ENCODE measurements around the gene MACIR. TPM values are rescaled to one million over a fixed set of nuclear protein-coding genes. Genes with fewer than 3 reads are reported as not detected.

MACIR gene
- total and polyA plus RNA-seq, 8 donors = 7.0 to 13.6 (median 12.1) TPM

- no peak for DNase-seq
- intact Hi-C loops (cut with DNase I) = no loop called here
- no peaks in the 10 kb centered on the region for H3K9me3 ChIP-seq
- H3K4me1 ChIP-seq = peaks cover 0 to 5% of the 10 kb centered on the region in 2 donors
- H3K27me3 ChIP-seq = no peaks in the 10 kb centered on the region
- ATAC-seq = no peak
- no peak for TF ChIP-seq CTCF (IDR thresholded peaks at IDR 0.05)
- H3K4me3 ChIP-seq = no peak overlapping the region
- no peak overlapping the region for H3K27ac ChIP-seq
- H3K36me3 ChIP-seq = no peaks in the 10 kb centered on the region
Measured at GRCh38 chr5:103283869-103284268, 25.3 kb downstream of the MACIR start.

GRCh38 chr5:103286622-103287021 lies 28.1 kb downstream of the MACIR start:
- H3K4me1 ChIP-seq = no peaks in the 10 kb centered on the region
- no peak for DNase-seq
- TF ChIP-seq CTCF (IDR thresholded peaks at IDR 0.05) = no peak
- H3K36me3 ChIP-seq = no peaks in the 10 kb centered on the region
- H3K4me3 ChIP-seq = no peak overlapping the region
- intact Hi-C loops (cut with DNase I) = no loop called here
- H3K9me3 ChIP-seq = no peaks in the 10 kb centered on the region
- H3K27ac ChIP-seq = no peak overlapping the region
- H3K27me3 ChIP-seq = no peaks in the 10 kb centered on the region
- ATAC-seq = no peak

- ATAC-seq = no peak
- Histone ChIP-seq H3K27ac (no peak overlapping the region), H3K4me1 (no peaks in the 10 kb centered on the region), H3K4me3 (no peak overlapping the region), H3K27me3 (no peaks in the 10 kb centered on the region), H3K36me3 (no peaks in the 10 kb centered on the region), H3K9me3 (no peaks in the 10 kb centered on the region)
- intact Hi-C loops (cut with DNase I) = no loop called here
- no peak for TF ChIP-seq CTCF (IDR thresholded peaks at IDR 0.05)
- DNase-seq = no peak
Measured at GRCh38 chr5:103289024-103289423, 30.5 kb downstream of the MACIR start.

GRCh38 chr5:103290846-103291245 lies 32.3 kb downstream of the MACIR start:
- no peak for TF ChIP-seq CTCF (IDR thresholded peaks at IDR 0.05)
- H3K4me1 ChIP-seq = no peaks in the 10 kb centered on the region
- H3K36me3 ChIP-seq = no peaks in the 10 kb centered on the region
- no peak overlapping the region for H3K4me3 ChIP-seq
- intact Hi-C loops (cut with DNase I) = no loop called here
- no peak for ATAC-seq
- H3K9me3 ChIP-seq = no peaks in the 10 kb centered on the region
- H3K27me3 ChIP-seq = no peaks in the 10 kb centered on the region
- H3K27ac ChIP-seq = no peak overlapping the region
- DNase-seq = no peak

GRCh38 chr5:103291606-103292005 lies 33.0 kb downstream of the MACIR start:
- Histone ChIP-seq H3K9me3 (no peaks in the 10 kb centered on the region), H3K4me3 (no peak overlapping the region), H3K4me1 (no peaks in the 10 kb centered on the region), H3K27me3 (no peaks in the 10 kb centered on the region), H3K36me3 (no peaks in the 10 kb centered on the region), H3K27ac (no peak overlapping the region)
- intact Hi-C loops (cut with DNase I) = no loop called here
- DNase-seq = no peak
- no peak for ATAC-seq
- TF ChIP-seq CTCF (IDR thresholded peaks at IDR 0.05) = no peak

All from left lung (tissue), 10 donors.